H9 (cell line): ENCODE measurements around the gene AKR1B15. TPM values are rescaled to one million over a fixed set of nuclear protein-coding genes. Genes with fewer than 3 reads are reported as not detected.
"Not testable (repeated sequence)": the region's sequence is repeated elsewhere in the genome, so short reads cannot be mapped to it uniquely, and the experiment has no call there.

Source experiments
- DNase-seq: peaks from one replicate; pipeline ENCODE4 v3.0.0-alpha.2; 2017
- H2AFZ ChIP-seq: one replicate; pipeline ENCODE4 v1.6.1; 2013; ENCODE audit warnings: mild to moderate bottlenecking, low read length, control low read depth, moderate library complexity
- H2AK5ac ChIP-seq: 2 replicates; pipeline ENCODE4 v1.6.1; 2013; ENCODE audit warnings: low read length, control low read depth, mixed read lengths; ENCODE audit not compliant: insufficient read length
- H2BK120ac ChIP-seq: one replicate; pipeline ENCODE4 v1.6.1; 2013; ENCODE audit warnings: low read depth, mild to moderate bottlenecking, low read length, control low read depth, inconsistent platforms; ENCODE audit not compliant: poor library complexity, severe bottlenecking
- H2BK12ac ChIP-seq: 2 replicates; pipeline ENCODE4 v1.6.1; 2013; ENCODE audit warnings: low read length, control low read depth, mixed read lengths, low read depth; ENCODE audit not compliant: insufficient read length
- H2BK15ac ChIP-seq: 2 replicates; pipeline ENCODE4 v1.6.1; 2013; ENCODE audit warnings: low read depth, low read length, control low read depth
- H2BK20ac ChIP-seq: one replicate; pipeline ENCODE4 v1.6.1; 2013; ENCODE audit warnings: low read depth, mild to moderate bottlenecking, low read length, control low read depth, inconsistent platforms; ENCODE audit not compliant: poor library complexity, severe bottlenecking
- H2BK5ac ChIP-seq: 2 replicates; pipeline ENCODE4 v1.6.1; 2013; ENCODE audit warnings: low read length, control low read depth, mixed read lengths; ENCODE audit not compliant: insufficient read length
- H3K14ac ChIP-seq: 2 replicates; pipeline ENCODE4 v1.6.1; 2013; ENCODE audit warnings: low read length, control low read depth; ENCODE audit not compliant: insufficient read depth
- H3K18ac ChIP-seq: 2 replicates; pipeline ENCODE4 v1.6.1; 2013; ENCODE audit warnings: low read depth, mild to moderate bottlenecking, mixed read lengths, low read length, control low read depth; ENCODE audit not compliant: insufficient read length
- H3K23ac ChIP-seq: 2 replicates; pipeline ENCODE4 v1.6.1; 2013; ENCODE audit warnings: low read length, control low read depth, mixed read lengths, low read depth; ENCODE audit not compliant: insufficient read length
- H3K23me2 ChIP-seq: 2 replicates; pipeline ENCODE4 v1.6.1; 2013; ENCODE audit warnings: low read depth, mild to moderate bottlenecking, mixed read lengths, low read length, control low read depth; ENCODE audit not compliant: insufficient read length, poor library complexity, severe bottlenecking
- H3K27ac ChIP-seq: 2 replicates; pipeline ENCODE4 v1.5.1; 2013; ENCODE audit warnings: low read length, control low read depth, mixed read lengths, low read depth; ENCODE audit not compliant: insufficient read length
- H3K27me3 ChIP-seq: 2 replicates; pipeline ENCODE4 v1.6.1; 2013; ENCODE audit warnings: low read length, control low read depth, inconsistent platforms; ENCODE audit not compliant: insufficient read depth
- H3K4ac ChIP-seq: 2 replicates; pipeline ENCODE4 v1.6.1; 2013; ENCODE audit warnings: low read depth, mild to moderate bottlenecking, control low read depth, inconsistent platforms, low read length, moderate library complexity
- H3K4me1 ChIP-seq: 2 replicates; pipeline ENCODE4 v1.6.1; 2013; ENCODE audit warnings: low read length, control low read depth, inconsistent platforms; ENCODE audit not compliant: insufficient read depth
- H3K4me2 ChIP-seq: 2 replicates; pipeline ENCODE4 v1.6.1; 2013; ENCODE audit warnings: low read length, control low read depth, mixed read lengths; ENCODE audit not compliant: insufficient read length, insufficient read depth
- H3K56ac ChIP-seq: 2 replicates; pipeline ENCODE4 v1.6.1; 2013; ENCODE audit warnings: low read depth, mild to moderate bottlenecking, mixed read lengths, low read length, control low read depth; ENCODE audit not compliant: insufficient read length
- H3K79me1 ChIP-seq: 2 replicates; pipeline ENCODE4 v1.6.1; 2013; ENCODE audit warnings: low read depth, mild to moderate bottlenecking, moderate library complexity, low read length, control low read depth, inconsistent platforms; ENCODE audit not compliant: insufficient read depth, poor library complexity, severe bottlenecking
- H3K79me2 ChIP-seq: 2 replicates; pipeline ENCODE4 v1.6.1; 2013; ENCODE audit warnings: low read length, control low read depth, inconsistent platforms; ENCODE audit not compliant: insufficient read depth
- H3K9ac ChIP-seq: 2 replicates; pipeline ENCODE4 v1.6.1; 2013; ENCODE audit warnings: low read length, control low read depth, mixed read lengths; ENCODE audit not compliant: insufficient read length; ENCODE audit errors: extremely low read depth
- H3K9me3 ChIP-seq: one replicate; pipeline ENCODE4 v1.6.1; 2013; ENCODE audit warnings: low read depth, low read length, inconsistent platforms; ENCODE audit not compliant: control insufficient read depth
- H3T11ph ChIP-seq: one replicate; pipeline ENCODE4 v1.6.1; 2013; ENCODE audit warnings: mild to moderate bottlenecking, low read length, control low read depth, inconsistent platforms
- H4K20me1 ChIP-seq: one replicate; pipeline ENCODE4 v1.6.1; 2013; ENCODE audit not compliant: control insufficient read depth, insufficient read length, insufficient read depth
- H4K5ac ChIP-seq: 2 replicates; pipeline ENCODE4 v1.6.1; 2013; ENCODE audit warnings: low read depth, mild to moderate bottlenecking, mixed read lengths, low read length, control low read depth; ENCODE audit not compliant: insufficient read length
- H4K8ac ChIP-seq: replicated peaks from 2 replicates; pipeline ENCODE4 v1.6.1; 2013; ENCODE audit warnings: low read length, control low read depth, mixed read lengths, low read depth; ENCODE audit not compliant: insufficient read length
- H4K91ac ChIP-seq: 2 replicates; pipeline ENCODE4 v1.6.1; 2013; ENCODE audit warnings: low read depth, mild to moderate bottlenecking, moderate library complexity, mixed read lengths, low read length, control low read depth; ENCODE audit not compliant: insufficient read length
- H3K27ac Mint-ChIP-seq, 3 experiments: 2 replicates in 2 of 3; 3 replicates in 1 of 3; pipeline ENCODE4 v1.8.0; 2020 to 2021; ENCODE audit warnings: mixed read lengths in 3 of 3, mild to moderate bottlenecking in 1 of 3, moderate library complexity in 1 of 3
- H3K27me3 Mint-ChIP-seq: 2 replicates; pipeline ENCODE4 v1.8.0; 2021; ENCODE audit warnings: low read depth, mild to moderate bottlenecking, moderate library complexity, mixed read lengths
- H3K36me3 Mint-ChIP-seq, 3 experiments: 2 replicates in 2 of 3; 3 replicates in 1 of 3; pipeline ENCODE4 v1.8.0; 2020 to 2021; ENCODE audit warnings: low read depth in 3 of 3, mixed read lengths in 3 of 3; ENCODE audit not compliant: insufficient read depth in 1 of 3
- H3K4me1 Mint-ChIP-seq, 2 experiments: 2 replicates each; pipeline ENCODE4 v1.8.0; 2020; ENCODE audit warnings: mixed read lengths in 2 of 2
- H3K4me3 Mint-ChIP-seq, 2 experiments: 2 replicates in 1 of 2; 3 replicates in 1 of 2; pipeline ENCODE4 v1.8.0; 2020 to 2021; ENCODE audit warnings: mild to moderate bottlenecking in 2 of 2, mixed read lengths in 2 of 2, moderate library complexity in 1 of 2
- H3K9me3 Mint-ChIP-seq, 2 experiments: 2 replicates in 1 of 2; 3 replicates in 1 of 2; pipeline ENCODE4 v1.8.0; 2020; ENCODE audit warnings: mild to moderate bottlenecking in 2 of 2, mixed read lengths in 2 of 2, moderate library complexity in 1 of 2
- CTCF ChIP-seq: fragments of 200-600 bp; sonication (generic); conservative IDR thresholded peaks from 3 replicates; pipeline ENCODE4 v1.8.0; 2021; ENCODE audit warnings: antibody characterized with exemption, mild to moderate bottlenecking
- WGBS: extraction: QIAGEN DNeasy Blood & Tissue Kit; methylation state at CpG from one replicate; pipeline ENCODE4 v1.1.7; 2013; ENCODE audit warnings: missing lambda C conversion rate, low lambda C conversion rate, mixed read lengths; ENCODE audit not compliant: insufficient read length; ENCODE audit errors: extremely low coverage; 5-methylcytosine and 5-hydroxymethylcytosine counted together
- total RNA-seq: library from RNA; stranded (reverse); gene quantifications from 2 replicates; pipeline ENCODE4 v1.2.1, GENCODE V29; 2021

The AKR1B15 gene
- total RNA-seq, 1 experiment from 2014 or later: not detected

GRCh38 chr7:134522601-134523000 is 26.3 kb upstream of the AKR1B15 start:
- no peak overlapping the region for H3K4me2 ChIP-seq
- Mint-ChIP-seq H3K4me3 (no peak overlapping the region), H3K27me3 (peaks cover 5% of the 10 kb centered on the region), H3K4me1 (no peaks in the 10 kb centered on the region; a peak in 2 of 4 replicates), H3K9me3 (no peaks in the 10 kb centered on the region), H3K27ac (no peak overlapping the region), H3K36me3 (no peaks in the 10 kb centered on the region)
- no peak overlapping the region for H3K56ac ChIP-seq
- no peak overlapping the region for H3K4ac ChIP-seq
- DNase-seq: no peak
- no peak overlapping the region for H4K5ac ChIP-seq
- H2AK5ac ChIP-seq: no peak overlapping the region
- H4K91ac ChIP-seq: no peak overlapping the region
- no peak overlapping the region for H3K9ac ChIP-seq
- H2BK20ac ChIP-seq: no peak overlapping the region
- H2BK5ac ChIP-seq: no peak overlapping the region
- H3K14ac ChIP-seq: no peak overlapping the region
- no peak overlapping the region for H3T11ph ChIP-seq
- no peak overlapping the region for H2BK12ac ChIP-seq
- H3K79me1 ChIP-seq: no peaks in the 10 kb centered on the region
- no peaks in the 10 kb centered on the region for H3K23me2 ChIP-seq
- no CpG with 5 or more reads among the region's 5 CpGs for WGBS
- H3K18ac ChIP-seq: no peak overlapping the region
- no peak overlapping the region for H4K8ac ChIP-seq
- H2BK15ac ChIP-seq: no peak overlapping the region
- H4K20me1 ChIP-seq: no peaks in the 10 kb centered on the region
- H3K79me2 ChIP-seq: no peaks in the 10 kb centered on the region
- H3K4me1 ChIP-seq: no peaks in the 10 kb centered on the region
- no peak overlapping the region for H2BK120ac ChIP-seq
- H3K23ac ChIP-seq: no peak overlapping the region
- no peaks in the 10 kb centered on the region for H3K27me3 ChIP-seq
- no peak for TF ChIP-seq CTCF
- no peak overlapping the region for H2AFZ ChIP-seq
- no peaks in the 10 kb centered on the region for H3K9me3 ChIP-seq
- no peak overlapping the region for H3K27ac ChIP-seq

GRCh38 chr7:134525449-134525848 is 23.5 kb upstream of the AKR1B15 start:
- not testable (repeated sequence) for H3K18ac ChIP-seq, H3T11ph ChIP-seq, H2BK15ac ChIP-seq, H3K23ac ChIP-seq, H3K9me3 Mint-ChIP-seq, H4K91ac ChIP-seq, H2AFZ ChIP-seq, H3K9ac ChIP-seq, H4K8ac ChIP-seq, H3K4ac ChIP-seq, H3K79me1 ChIP-seq, H3K14ac ChIP-seq, H3K79me2 ChIP-seq, H3K4me3 Mint-ChIP-seq, H2AK5ac ChIP-seq, H3K4me1 ChIP-seq, H3K4me1 Mint-ChIP-seq, H2BK20ac ChIP-seq, H4K20me1 ChIP-seq, H3K27ac Mint-ChIP-seq, H2BK5ac ChIP-seq, H3K4me2 ChIP-seq, H3K9me3 ChIP-seq, DNase-seq, H2BK12ac ChIP-seq, H3K56ac ChIP-seq, H2BK120ac ChIP-seq, H3K27ac ChIP-seq, H3K23me2 ChIP-seq, H3K27me3 ChIP-seq, H4K5ac ChIP-seq, H3K36me3 Mint-ChIP-seq
- H3K27me3 Mint-ChIP-seq: peaks cover 13% of the 10 kb centered on the region
- no CpG with 5 or more reads among the region's 3 CpGs for WGBS
